ENCODE data around the gene FUBP1.

DNA sequence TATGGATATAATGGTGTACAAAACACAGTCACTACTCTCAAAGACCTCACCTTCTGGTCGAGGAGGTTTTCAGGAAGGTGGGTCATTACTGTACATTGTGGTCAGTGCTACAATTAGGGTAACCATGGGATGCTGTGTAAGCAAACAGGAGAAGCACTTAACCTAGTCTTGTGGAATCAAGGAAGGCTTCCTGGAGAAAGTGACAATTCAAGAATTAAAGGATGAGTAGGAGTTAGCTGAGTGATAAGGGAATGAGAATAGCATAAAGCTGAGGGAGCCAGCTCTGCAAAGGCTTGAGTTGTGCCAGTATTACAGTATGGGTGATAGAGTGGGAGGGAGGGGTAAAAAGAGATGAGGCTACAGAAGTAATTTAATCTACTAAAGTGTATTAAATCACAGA lies 73.3 kb downstream of the FUBP1 start:
- TF ChIP-seq, protein P1, sequence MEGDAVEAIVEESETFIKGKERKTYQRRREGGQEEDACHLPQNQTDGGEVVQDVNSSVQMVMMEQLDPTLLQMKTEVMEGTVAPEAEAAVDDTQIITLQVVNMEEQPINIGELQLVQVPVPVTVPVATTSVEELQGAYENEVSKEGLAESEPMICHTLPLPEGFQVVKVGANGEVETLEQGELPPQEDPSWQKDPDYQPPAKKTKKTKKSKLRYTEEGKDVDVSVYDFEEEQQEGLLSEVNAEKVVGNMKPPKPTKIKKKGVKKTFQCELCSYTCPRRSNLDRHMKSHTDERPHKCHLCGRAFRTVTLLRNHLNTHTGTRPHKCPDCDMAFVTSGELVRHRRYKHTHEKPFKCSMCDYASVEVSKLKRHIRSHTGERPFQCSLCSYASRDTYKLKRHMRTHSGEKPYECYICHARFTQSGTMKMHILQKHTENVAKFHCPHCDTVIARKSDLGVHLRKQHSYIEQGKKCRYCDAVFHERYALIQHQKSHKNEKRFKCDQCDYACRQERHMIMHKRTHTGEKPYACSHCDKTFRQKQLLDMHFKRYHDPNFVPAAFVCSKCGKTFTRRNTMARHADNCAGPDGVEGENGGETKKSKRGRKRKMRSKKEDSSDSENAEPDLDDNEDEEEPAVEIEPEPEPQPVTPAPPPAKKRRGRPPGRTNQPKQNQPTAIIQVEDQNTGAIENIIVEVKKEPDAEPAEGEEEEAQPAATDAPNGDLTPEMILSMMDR (IDR thresholded peaks at IDR 0.05): no peak
- TF ChIP-seq EZH2 (IDR thresholded peaks at IDR 0.05; ENCODE audit: borderline replicate concordance, insufficient read depth, low read depth, low read length, poor library complexity, severe bottlenecking): no peak
